ENCODE results near the gene NIT1.

NIT1 gene

GRCh38 chr1:161082996-161083747 lies 34.7 kb upstream of the NIT1 start:
- ATAC-seq: peak; percentile 87

GRCh38 chr1:161083748-161084596 lies 33.9 kb upstream of the NIT1 start:
- TF ChIP-seq ZNF8 (CRISPR knock-in tag; IDR thresholded peaks at IDR 0.05) (no peak), CSRNP3 (CRISPR knock-in tag; IDR thresholded peaks at IDR 0.05) (no peak), CSDC2 (CRISPR knock-in tag; IDR thresholded peaks at IDR 0.05) (no peak)
- ATAC-seq: no peak

More at GRCh38 chr1:161082996-161083747, 34.7 kb upstream of the NIT1 start:
- TF ChIP-seq TOX (CRISPR knock-in tag; IDR thresholded peaks at IDR 0.05; ENCODE audit: borderline replicate concordance) (no peak), CSRNP3 (CRISPR knock-in tag; IDR thresholded peaks at IDR 0.05) (no peak), ARNTL (CRISPR knock-in tag; IDR thresholded peaks at IDR 0.05; ENCODE audit: borderline replicate concordance, low read depth) (no peak), ZC3H10 (CRISPR knock-in tag; IDR thresholded peaks at IDR 0.05) (no peak), BACH2 (CRISPR knock-in tag; IDR thresholded peaks at IDR 0.05; ENCODE audit: borderline replicate concordance) (no peak), TSHZ2 (CRISPR knock-in tag; IDR thresholded peaks at IDR 0.05) (no peak), RARB (CRISPR knock-in tag; IDR thresholded peaks at IDR 0.05) (no peak), ZNF565 (CRISPR knock-in tag; conservative IDR thresholded peaks at IDR 0.05; ENCODE audit: low read depth) (no peak), ESRRG (CRISPR knock-in tag; IDR thresholded peaks at IDR 0.05) (no peak), ZFP30 (CRISPR knock-in tag; IDR thresholded peaks at IDR 0.05) (no peak), POU6F1 (CRISPR knock-in tag; IDR thresholded peaks at IDR 0.05; ENCODE audit: borderline replicate concordance, low read depth) (no peak)

- no peak for ATAC-seq
- TF ChIP-seq BACH2 (CRISPR knock-in tag; IDR thresholded peaks at IDR 0.05; ENCODE audit: borderline replicate concordance): no peak
- no peak for TF ChIP-seq CSRNP3 (CRISPR knock-in tag; IDR thresholded peaks at IDR 0.05)
- no peak for TF ChIP-seq TOX (CRISPR knock-in tag; IDR thresholded peaks at IDR 0.05; ENCODE audit: borderline replicate concordance)
- no peak for TF ChIP-seq PPARA (CRISPR knock-in tag; IDR thresholded peaks at IDR 0.05; ENCODE audit: borderline replicate concordance)
- TF ChIP-seq ZC3H10 (CRISPR knock-in tag; IDR thresholded peaks at IDR 0.05): no peak
- TF ChIP-seq TSHZ2 (CRISPR knock-in tag; IDR thresholded peaks at IDR 0.05): no peak
- TF ChIP-seq ARNTL (CRISPR knock-in tag; IDR thresholded peaks at IDR 0.05; ENCODE audit: borderline replicate concordance, low read depth): no peak
- no peak for TF ChIP-seq CSDC2 (CRISPR knock-in tag; IDR thresholded peaks at IDR 0.05)
- no peak for TF ChIP-seq TCF4 (CRISPR knock-in tag; IDR thresholded peaks at IDR 0.05; ENCODE audit: borderline replicate concordance)
- TF ChIP-seq OSR1 (CRISPR knock-in tag; IDR thresholded peaks at IDR 0.05): no peak
- no peak for TF ChIP-seq ZFP3 (CRISPR knock-in tag; IDR thresholded peaks at IDR 0.05)
- no peak for TF ChIP-seq CREB5 (CRISPR knock-in tag; IDR thresholded peaks at IDR 0.05; ENCODE audit: low read depth)
- no peak for TF ChIP-seq ISL1 (CRISPR knock-in tag; IDR thresholded peaks at IDR 0.05)
- TF ChIP-seq SNAI2 (CRISPR knock-in tag; IDR thresholded peaks at IDR 0.05): no peak
Observed at GRCh38 chr1:161084597-161084988, 33.3 kb upstream of the NIT1 start.
